Smooth muscle cell (in vitro differentiated cells): ENCODE results near the gene MAP2K4. TPM values are rescaled to one million over a fixed set of nuclear protein-coding genes. Genes with fewer than 3 reads are reported as not detected.

Experiments used
- DNase-seq: peaks from one replicate; lab custom pipeline; 2025; ENCODE audit not compliant: unreplicated experiment; lab: John Stamatoyannopoulos, UW
- H2AFZ ChIP-seq: fragments of 200-600 bp; sonication (generic); 2 replicates; pipeline ENCODE4 v1.6.0; 2016; ENCODE audit warnings: antibody characterized with exemption, low read depth, mild to moderate bottlenecking
- H3F3A ChIP-seq: fragments of 200-600 bp; sonication (generic); 2 replicates; pipeline ENCODE4 v1.6.0; 2017; ENCODE audit warnings: antibody characterized with exemption, low read depth
- H3K27ac ChIP-seq: fragments of 200-600 bp; sonication (generic); 2 replicates; pipeline ENCODE4 v1.5.1; 2016; ENCODE audit warnings: low read depth, mild to moderate bottlenecking
- H3K27me3 ChIP-seq: fragments of 200-600 bp; sonication (generic); 2 replicates; pipeline ENCODE4 v1.6.1; 2016; ENCODE audit warnings: low read depth, mild to moderate bottlenecking
- H3K36me3 ChIP-seq: fragments of 200-600 bp; sonication (generic); 2 replicates; pipeline ENCODE4 v1.5.1; 2016; ENCODE audit warnings: low read depth
- H3K4me1 ChIP-seq: fragments of 200-600 bp; sonication (generic); 2 replicates; pipeline ENCODE4 v1.5.1; 2016; ENCODE audit warnings: low read depth
- H3K4me2 ChIP-seq: fragments of 200-600 bp; sonication (generic); 2 replicates; pipeline ENCODE4 v1.6.0; 2016; ENCODE audit warnings: mild to moderate bottlenecking
- H3K4me3 ChIP-seq: fragments of 200-600 bp; sonication (generic); 2 replicates; pipeline ENCODE4 v1.5.1; 2016; ENCODE audit warnings: mild to moderate bottlenecking
- H3K79me2 ChIP-seq: fragments of 200-600 bp; sonication (generic); 2 replicates; pipeline ENCODE4 v1.6.0; 2016; ENCODE audit warnings: low read depth, mild to moderate bottlenecking
- H3K9ac ChIP-seq: fragments of 200-600 bp; sonication (generic); 2 replicates; pipeline ENCODE4 v1.6.0; 2016; ENCODE audit warnings: low read depth
- H3K9me3 ChIP-seq: fragments of 200-600 bp; sonication (generic); replicated peaks from 2 replicates; pipeline ENCODE4 v1.5.1; 2016; ENCODE audit warnings: low read depth
- H4K20me1 ChIP-seq: fragments of 200-600 bp; sonication (generic); 2 replicates; pipeline ENCODE4 v1.6.0; 2016; ENCODE audit warnings: low read depth
- CTCF ChIP-seq: fragments of 200-600 bp; sonication (generic); IDR thresholded peaks from 2 replicates; pipeline ENCODE4 v1.5.1; 2017; ENCODE audit warnings: borderline replicate concordance, mild to moderate bottlenecking, antibody characterized with exemption; ENCODE audit not compliant: insufficient read depth, poor library complexity, severe bottlenecking
- WGBS: methylation state at CpG from one replicate; pipeline ENCODE4 v1.1.7; 2016; ENCODE audit warnings: low lambda C conversion rate; 5-methylcytosine and 5-hydroxymethylcytosine counted together
- polyA plus RNA-seq: library from polyadenylated mRNA; unstranded; fragments of >200 nt; fragmentation: Nextera tagmentation; extraction: Ambion mirVana; gene quantifications from 2 replicates; pipeline ENCODE4 v1.2.1, GENCODE V29; 2016
- total RNA-seq: library from RNA; depleted of rRNA; stranded (reverse); fragments of >200 nt; gene quantifications from 2 replicates; pipeline ENCODE4 v1.2.3, GENCODE V29; 2014

Gene MAP2K4
- total and polyA plus RNA-seq, 2 experiments from 2014 or later: 33.0 to 54.9 TPM

GRCh38 chr17:12022310-12022709 lies 1.6 kb downstream of the MAP2K4 start:
- no peak for TF ChIP-seq CTCF
- Histone ChIP-seq H3K4me2 (peak overlapping the region; percentile 88), H3K9ac (peak overlapping the region; percentile 97), H3K79me2 (peaks cover 65% of the 10 kb centered on the region), H3F3A (no peaks in the 10 kb centered on the region), H3K9me3 (no peaks in the 10 kb centered on the region), H3K27ac (peak overlapping the region; percentile 1), H3K4me1 (peaks cover 36% of the 10 kb centered on the region), H3K36me3 (no peaks in the 10 kb centered on the region), H4K20me1 (peaks cover 60% of the 10 kb centered on the region), H3K4me3 (peak overlapping the region; percentile 95), H3K27me3 (no peaks in the 10 kb centered on the region), H2AFZ (no peak overlapping the region)
- DNase-seq: no peak
- 93% methylated on average over 2 of the region's 2 CpGs for WGBS

- Histone ChIP-seq H3K4me1 (peaks cover 36% of the 10 kb centered on the region), H3F3A (no peaks in the 10 kb centered on the region), H3K27me3 (no peaks in the 10 kb centered on the region), H4K20me1 (peaks cover 80% of the 10 kb centered on the region), H3K9ac (peak overlapping the region; percentile 36), H3K4me3 (no peak overlapping the region), H3K27ac (peak overlapping the region; percentile 71), H3K36me3 (no peaks in the 10 kb centered on the region), H3K9me3 (no peaks in the 10 kb centered on the region), H3K79me2 (peaks cover 85% of the 10 kb centered on the region), H2AFZ (no peak overlapping the region), H3K4me2 (peak overlapping the region; percentile 50)
- no peak for DNase-seq
- WGBS: 17% methylated on average over 1 of the region's 1 CpG
- no peak for TF ChIP-seq CTCF
These were observed 3.6 kb downstream of the MAP2K4 start for GRCh38 chr17:12024327-12024726.

GRCh38 chr17:12027658-12028057 lies 7.0 kb downstream of the MAP2K4 start:
- H3K27me3 ChIP-seq: no peaks in the 10 kb centered on the region
- no peak overlapping the region for H3K4me2 ChIP-seq
- no peak overlapping the region for H3K27ac ChIP-seq
- peaks cover 21% of the 10 kb centered on the region for H3K4me1 ChIP-seq
- 89% methylated on average over 1 of the region's 1 CpG for WGBS
- peaks cover 99% of the 10 kb centered on the region for H4K20me1 ChIP-seq
- H3K4me3 ChIP-seq: no peak overlapping the region
- H2AFZ ChIP-seq: no peak overlapping the region
- DNase-seq: no peak
- no peaks in the 10 kb centered on the region for H3K36me3 ChIP-seq
- H3F3A ChIP-seq: no peaks in the 10 kb centered on the region
- no peak for TF ChIP-seq CTCF
- H3K9me3 ChIP-seq: no peaks in the 10 kb centered on the region
- no peak overlapping the region for H3K9ac ChIP-seq
- H3K79me2 ChIP-seq: peaks cover 99% of the 10 kb centered on the region

- no peaks in the 10 kb centered on the region for H3K27me3 ChIP-seq
- no peak for DNase-seq
- H3K27ac ChIP-seq: no peak overlapping the region
- no peaks in the 10 kb centered on the region for H3K36me3 ChIP-seq
- H3K4me2 ChIP-seq: no peak overlapping the region
- H3K9me3 ChIP-seq: no peaks in the 10 kb centered on the region
- peaks cover 17% of the 10 kb centered on the region for H3K4me1 ChIP-seq
- H3K9ac ChIP-seq: no peak overlapping the region
- peaks cover 99% of the 10 kb centered on the region for H3K79me2 ChIP-seq
- no peak overlapping the region for H3K4me3 ChIP-seq
- H3F3A ChIP-seq: no peaks in the 10 kb centered on the region
- TF ChIP-seq CTCF: no peak
- H2AFZ ChIP-seq: no peak overlapping the region
- H4K20me1 ChIP-seq: peaks cover 99% of the 10 kb centered on the region
- 85% methylated on average over 2 of the region's 2 CpGs for WGBS
These were observed 7.9 kb downstream of the MAP2K4 start for GRCh38 chr17:12028611-12029010.
